SU-DHL-6 (cell line): Measurements from ENCODE around the gene B4GALT3.

ENCODE experiments used
- H2AFZ ChIP-seq: fragments of 200-600 bp; sonication (generic); 2 replicates; pipeline ENCODE4 v1.6.1; 2014; ENCODE audit warnings: low read depth, mild to moderate bottlenecking, moderate library complexity, mixed read lengths, antibody characterized with exemption, low read length; ENCODE audit not compliant: severe bottlenecking
- H3F3A ChIP-seq: fragments of 200-600 bp; shearing (Covaris generic); 2 replicates; pipeline ENCODE4 v1.6.0; 2016; ENCODE audit warnings: antibody characterized with exemption, mild to moderate bottlenecking; ENCODE audit not compliant: insufficient read depth
- H3K27ac ChIP-seq: fragments of 200-600 bp; sonication (generic); 2 replicates; pipeline ENCODE4 v1.5.1; 2016; ENCODE audit warnings: low read depth, mild to moderate bottlenecking, low read length, moderate library complexity, mixed read lengths
- H3K27me3 ChIP-seq: fragments of 200-600 bp; sonication (generic), shearing (Covaris generic); 2 replicates; pipeline ENCODE4 v1.6.0; 2014; ENCODE audit warnings: mild to moderate bottlenecking, low read length
- H3K36me3 ChIP-seq: fragments of 200-600 bp; sonication (generic); 2 replicates; pipeline ENCODE4 v1.6.1; 2014; ENCODE audit warnings: mild to moderate bottlenecking, low read length, mixed read lengths
- H3K4me2 ChIP-seq: fragments of 300-600, 200-600 bp; shearing (Covaris generic), sonication (generic); 2 replicates; pipeline ENCODE4 v1.6.0; 2014; ENCODE audit warnings: low read length, low read depth, mild to moderate bottlenecking; ENCODE audit not compliant: poor library complexity, severe bottlenecking
- H3K4me3 ChIP-seq: fragments of 200-600 bp; sonication (generic); 2 replicates; pipeline ENCODE4 v1.5.1; 2014; ENCODE audit warnings: antibody characterized with exemption, low read length, mild to moderate bottlenecking, mixed read lengths; ENCODE audit not compliant: insufficient read depth, poor library complexity, severe bottlenecking
- H3K79me2 ChIP-seq: fragments of 200-600 bp; sonication (generic); 2 replicates; pipeline ENCODE4 v1.6.1; 2014; ENCODE audit warnings: mild to moderate bottlenecking, low read length, moderate library complexity; ENCODE audit not compliant: insufficient read depth
- H3K9ac ChIP-seq: fragments of 200-600 bp; sonication (generic); 2 replicates; pipeline ENCODE4 v1.7.0; 2014; ENCODE audit warnings: mild to moderate bottlenecking, low read length
- H3K9me2 ChIP-seq: fragments of 200-600 bp; sonication (generic); replicated peaks from 2 replicates; pipeline ENCODE4 v1.6.1; 2014; ENCODE audit warnings: low read length; ENCODE audit not compliant: insufficient read depth
- H3K9me3 ChIP-seq: fragments of 200-600 bp; sonication (generic); 2 replicates; pipeline ENCODE4 v1.6.1; 2014; ENCODE audit warnings: low read length, mixed read lengths; ENCODE audit not compliant: insufficient read depth
- H4K20me1 ChIP-seq: fragments of 200-600 bp; sonication (generic); 2 replicates; pipeline ENCODE4 v1.6.1; 2014; ENCODE audit warnings: low read depth, mild to moderate bottlenecking, antibody characterized with exemption, low read length, moderate library complexity, mixed read lengths
- CTCF ChIP-seq: fragments of 200-600 bp; sonication (generic); IDR thresholded peaks from one replicate; pipeline ENCODE4 v1.5.1; 2017; ENCODE audit warnings: antibody characterized with exemption, mild to moderate bottlenecking, low read length, moderate library complexity; ENCODE audit not compliant: insufficient read depth, poor library complexity, severe bottlenecking
- EZH2phosphoT487 ChIP-seq: fragments of 200-600 bp; sonication (generic), shearing (Covaris generic); conservative IDR thresholded peaks from 2 replicates; pipeline ENCODE4 v1.6.1; 2018; ENCODE audit warnings: mild to moderate bottlenecking, antibody characterized with exemption, low read length, moderate library complexity, mixed read lengths

The B4GALT3 gene

GRCh38 chr1:161216945-161217712 is 39.8 kb upstream of the B4GALT3 start:
- Histone ChIP-seq H3K4me2 (no peak overlapping the region), H3K27ac (no peak overlapping the region), H3K9me2 (no peaks in the 10 kb centered on the region), H3K4me3 (no peak overlapping the region), H2AFZ (no peak overlapping the region), H4K20me1 (no peaks in the 10 kb centered on the region), H3K79me2 (no peaks in the 10 kb centered on the region), H3K36me3 (peaks cover 7% of the 10 kb centered on the region), H3F3A (0 out of 2 replicates have a peak, but pooled peaks cover 4% of the 10 kb centered on the region), H3K9me3 (no peaks in the 10 kb centered on the region), H3K9ac (no peak overlapping the region), H3K27me3 (no peaks in the 10 kb centered on the region)
- TF ChIP-seq EZH2phosphoT487 (no peak), CTCF (no peak)

- Histone ChIP-seq H3K36me3 (peaks cover 12% of the 10 kb centered on the region), H3K9me3 (no peaks in the 10 kb centered on the region), H2AFZ (no peak within 1 kb of the TSS), H3K4me3 (no peak within 1 kb of the TSS), H3K79me2 (no peaks in the 10 kb centered on the region), H4K20me1 (no peaks in the 10 kb centered on the region), H3K27ac (no peak within 1 kb of the TSS), H3F3A (0 out of 2 replicates have a peak, but pooled peaks cover 4% of the 10 kb centered on the region), H3K9me2 (no peaks in the 10 kb centered on the region), H3K27me3 (no peaks in the 10 kb centered on the region), H3K9ac (no peak within 1 kb of the TSS), H3K4me2 (no peak within 1 kb of the TSS)
- no peak for TF ChIP-seq CTCF
- TF ChIP-seq EZH2phosphoT487: no peak
Measured at GRCh38 chr1:161215076-161215475, 37.8 kb upstream of the B4GALT3 start, which contains the start of gene FCER1G. Gene FCER1G (plus strand): TSS chr1:161215295. CDS start chr1:161215322, 27 bp downstream.

GRCh38 chr1:161214369-161214768 is 37.1 kb upstream of the B4GALT3 start:
- Histone ChIP-seq H3K4me2 (no peak overlapping the region), H3K9ac (no peak overlapping the region), H3K9me2 (no peaks in the 10 kb centered on the region), H2AFZ (no peak overlapping the region), H3K9me3 (no peaks in the 10 kb centered on the region), H3K27me3 (no peaks in the 10 kb centered on the region), H3F3A (0 out of 2 replicates have a peak, but pooled peaks cover 4% of the 10 kb centered on the region), H3K79me2 (no peaks in the 10 kb centered on the region), H3K27ac (no peak overlapping the region), H3K36me3 (peaks cover 14% of the 10 kb centered on the region), H4K20me1 (no peaks in the 10 kb centered on the region), H3K4me3 (no peak overlapping the region)
- TF ChIP-seq EZH2phosphoT487 (no peak), CTCF (no peak)
